HCT116 (cell line): Measurements from ENCODE around the gene GRIN2A. TPM values are rescaled to one million over a fixed set of nuclear protein-coding genes. Genes with fewer than 3 reads are reported as not detected.

Experiments
- ATAC-seq: fragments of 200-7000 bp; cut with Tn5 transposase; 2 replicates; pipeline ENCODE4 v1.9.1; 2020; ENCODE audit warnings: mild to moderate bottlenecking, moderate library complexity
- BruUV-seq: library from RNA; stranded (reverse); fragments of 400-500 nt; replicated peaks from 2 replicates; lab custom pipeline; 2021; lab: Mats Ljungman, UMichigan
- CTCF ChIA-PET: fragments of 300-600 bp; sonication (Branson Sonifier 250); formaldehyde crosslinking; loops from one replicate; lab custom pipeline; 2021; ENCODE audit warnings: antibody characterized with exemption; lab: Charles Lee
- POLR2A ChIA-PET: fragments of 300-600, 350-600 bp; sonication (Branson Sonifier 250); formaldehyde crosslinking; loops from one replicate; lab custom pipeline; 2021; ENCODE audit warnings: antibody characterized with exemption; lab: Charles Lee
- RAD21 ChIA-PET, 2 experiments: fragments of 300-600 bp; sonication (Branson Sonifier 250); formaldehyde crosslinking; loops; one replicate each; lab custom pipeline; 2023; ENCODE audit warnings: low total read pairs in 2 of 2; ENCODE audit not compliant: uncharacterized antibody in 2 of 2, unreplicated experiment in 2 of 2, low non-redundant PET in 1 of 2; lab: Charles Lee
- DNase-seq: peaks from one replicate; pipeline ENCODE4 v3.0.0-alpha.2; 2010; ENCODE audit warnings: low read depth, low spot score
- H2AFZ ChIP-seq: fragments of 200-600 bp; shearing (Covaris generic), sonication (generic); 2 replicates; pipeline ENCODE4 v1.6.1; 2017; ENCODE audit warnings: low read depth, mixed run types, mixed read lengths, antibody characterized with exemption, low read length; ENCODE audit not compliant: poor library complexity, severe bottlenecking
- H3K27ac ChIP-seq: 2 replicates; pipeline ENCODE4 v1.5.1; 2012; ENCODE audit warnings: low read depth, low read length
- H3K27me3 ChIP-seq: fragments of 200-600 bp; sonication (generic); 2 replicates; pipeline ENCODE4 v1.6.1; 2016; ENCODE audit warnings: mixed run types, low read length, mixed read lengths; ENCODE audit not compliant: insufficient read depth
- H3K36me3 ChIP-seq, 2 experiments: fragments of 200-500 bp in 1 of 2; fragments of 200-600 bp in 1 of 2; sonication (Bioruptor generic) in 1 of 2; sonication (generic) in 1 of 2; 2 replicates each; pipeline versions ENCODE4 v1.5.1 to v1.6.1; 2014 to 2016; ENCODE audit warnings: low read length in 2 of 2, inconsistent platforms in 1 of 2, mixed read lengths in 1 of 2, mixed run types in 1 of 2; ENCODE audit not compliant: insufficient read depth in 2 of 2, control insufficient read depth in 1 of 2
- H3K4me1 ChIP-seq, 2 experiments: fragments of 200-600 bp in 1 of 2; sonication (generic) in 1 of 2; 2 replicates each; pipeline versions ENCODE4 v1.5.1 to v1.6.1; 2012 to 2017; ENCODE audit warnings: low read length in 2 of 2, inconsistent platforms in 1 of 2, mild to moderate bottlenecking in 1 of 2, mixed read lengths in 1 of 2, mixed run types in 1 of 2, moderate library complexity in 1 of 2; ENCODE audit not compliant: insufficient read depth in 2 of 2, control insufficient read depth in 1 of 2
- H3K4me2 ChIP-seq: fragments of 200-600 bp; sonication (generic); 2 replicates; pipeline ENCODE4 v1.6.1; 2017; ENCODE audit warnings: mixed run types, low read length, mixed read lengths
- H3K4me3 ChIP-seq, 2 experiments: fragments of 200-600 bp in 1 of 2; sonication (generic) in 1 of 2; replicated peaks in 1 of 2; 2 replicates each; pipeline ENCODE4 v1.5.1; 2011 to 2016; ENCODE audit warnings: low read length in 2 of 2, control low read depth in 1 of 2, low read depth in 1 of 2, mild to moderate bottlenecking in 1 of 2, mixed read lengths in 1 of 2, mixed run types in 1 of 2
- H3K79me2 ChIP-seq: fragments of 200-600 bp; sonication (generic); 2 replicates; pipeline ENCODE4 v1.6.1; 2017; ENCODE audit warnings: mild to moderate bottlenecking, mixed run types, low read length, moderate library complexity, mixed read lengths; ENCODE audit not compliant: insufficient read depth
- H3K9ac ChIP-seq: fragments of 200-600 bp; sonication (generic); 2 replicates; pipeline ENCODE4 v1.6.1; 2016; ENCODE audit warnings: low read length, mixed read lengths
- H3K9me2 ChIP-seq: fragments of 200-600 bp; sonication (generic), shearing (Covaris generic); 2 replicates; pipeline ENCODE4 v1.6.1; 2017; ENCODE audit warnings: mixed run types, mild to moderate bottlenecking, moderate library complexity; ENCODE audit not compliant: insufficient read depth
- H3K9me3 ChIP-seq, 2 experiments: fragments of 200-500 bp in 1 of 2; fragments of 200-600 bp in 1 of 2; sonication (Bioruptor generic) in 1 of 2; sonication (generic) in 1 of 2; 2 replicates each; pipeline ENCODE4 v1.6.1; 2014 to 2017; ENCODE audit warnings: low read length in 2 of 2, mixed read lengths in 2 of 2, inconsistent platforms in 1 of 2, low read depth in 1 of 2, mild to moderate bottlenecking in 1 of 2, mixed run types in 1 of 2, moderate library complexity in 1 of 2; ENCODE audit not compliant: control insufficient read depth in 1 of 2, insufficient read depth in 1 of 2
- H4K20me1 ChIP-seq: fragments of 200-600 bp; sonication (generic), shearing (Covaris generic); 2 replicates; pipeline ENCODE4 v1.6.1; 2017; ENCODE audit warnings: mixed run types, mild to moderate bottlenecking, moderate library complexity; ENCODE audit not compliant: insufficient read depth
- EZH2 ChIP-seq: fragments of 200-600 bp; sonication (generic); IDR thresholded peaks from 2 replicates; pipeline ENCODE4 v1.6.1; 2017; ENCODE audit warnings: antibody characterized with exemption, mixed run types
- FOSL1 ChIP-seq: IDR thresholded peaks from 2 replicates; pipeline ENCODE4 v1.6.1; 2012; ENCODE audit warnings: low read depth
- JUND ChIP-seq: IDR thresholded peaks from 2 replicates; pipeline ENCODE4 v1.6.1; 2012
- RAD21 ChIP-seq: IDR thresholded peaks from 2 replicates; pipeline ENCODE4 v1.6.1; 2012; ENCODE audit warnings: low read depth, mild to moderate bottlenecking
- YY1 ChIP-seq: IDR thresholded peaks from 2 replicates; pipeline ENCODE4 v1.6.1; 2011; ENCODE audit warnings: low read length, low read depth, moderate library complexity, mild to moderate bottlenecking; ENCODE audit not compliant: insufficient replicate concordance; ENCODE audit errors: extremely low read depth
- intact Hi-C: fragments of 100-400 bp; cut with micrococcal nuclease; formaldehyde crosslinking; loops from 2 replicates; pipeline ENCODE4 v1.10.0; 2022
- total RNA-seq: library from RNA; stranded (reverse); gene quantifications from one replicate; pipeline ENCODE4 v1.2.1, GENCODE V29; 2021; ENCODE audit not compliant: unreplicated experiment
- TF ChIP-seq, protein P1 (sequence below), 3 experiments: fragments of 200-600 bp in 1 of 3; sonication (generic) in 1 of 3; IDR thresholded peaks in 2 of 3; conservative IDR thresholded peaks in 1 of 3; 2 replicates each; pipeline ENCODE4 v1.5.1; 2012 to 2017; ENCODE audit warnings: low read depth in 2 of 3, low read length in 2 of 3, antibody characterized with exemption in 1 of 3, borderline replicate concordance in 1 of 3, control low read depth in 1 of 3, mild to moderate bottlenecking in 1 of 3, mixed read lengths in 1 of 3, mixed run types in 1 of 3, moderate library complexity in 1 of 3; ENCODE audit not compliant: insufficient read depth in 1 of 3
- TF ChIP-seq, protein P2 (sequence below): IDR thresholded peaks from 2 replicates; pipeline ENCODE4 v1.6.1; 2012; ENCODE audit warnings: low read depth
- TF ChIP-seq, protein P3 (sequence below): IDR thresholded peaks from 2 replicates; pipeline ENCODE4 v1.6.1; 2012

Gene GRIN2A
- total RNA-seq, 1 experiment from 2014 or later, result 0.02 TPM

DNA sequence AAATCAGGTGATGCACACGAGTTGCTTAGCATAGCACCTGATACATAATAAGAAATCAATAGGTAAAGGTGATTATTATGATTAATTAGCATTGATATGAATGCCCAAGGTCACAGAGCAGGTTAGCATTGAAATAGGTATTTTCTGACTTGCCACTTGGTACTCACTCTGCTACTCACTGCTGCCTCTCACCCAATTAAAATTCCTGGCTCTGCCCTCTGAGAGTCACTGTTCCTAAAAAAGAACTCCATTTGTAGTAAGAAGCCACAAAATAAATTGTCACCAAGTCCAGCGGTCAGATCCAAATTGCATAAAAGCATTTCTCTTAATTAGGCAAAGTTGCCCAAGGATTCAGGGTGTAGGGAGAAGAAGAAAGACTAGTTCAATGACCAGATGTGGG, 8.9 kb upstream of the GRIN2A start:
- Histone ChIP-seq H3K4me2 (no peak overlapping the region), H3K9ac (no peak overlapping the region), H4K20me1 (no peaks in the 10 kb centered on the region), H3K27ac (no peak overlapping the region), H3K79me2 (no peaks in the 10 kb centered on the region), H2AFZ (no peak overlapping the region), H3K9me3 (no peaks in the 10 kb centered on the region), H3K4me3 (no peak overlapping the region), H3K4me1 (no peaks in the 10 kb centered on the region), H3K36me3 (no peaks in the 10 kb centered on the region), H3K9me2 (no peaks in the 10 kb centered on the region), H3K27me3 (no peaks in the 10 kb centered on the region)
- no peak for TF ChIP-seq RAD21
- no peak for TF ChIP-seq YY1
- TF ChIP-seq FOSL1, result no peak
- TF ChIP-seq, protein P1, sequence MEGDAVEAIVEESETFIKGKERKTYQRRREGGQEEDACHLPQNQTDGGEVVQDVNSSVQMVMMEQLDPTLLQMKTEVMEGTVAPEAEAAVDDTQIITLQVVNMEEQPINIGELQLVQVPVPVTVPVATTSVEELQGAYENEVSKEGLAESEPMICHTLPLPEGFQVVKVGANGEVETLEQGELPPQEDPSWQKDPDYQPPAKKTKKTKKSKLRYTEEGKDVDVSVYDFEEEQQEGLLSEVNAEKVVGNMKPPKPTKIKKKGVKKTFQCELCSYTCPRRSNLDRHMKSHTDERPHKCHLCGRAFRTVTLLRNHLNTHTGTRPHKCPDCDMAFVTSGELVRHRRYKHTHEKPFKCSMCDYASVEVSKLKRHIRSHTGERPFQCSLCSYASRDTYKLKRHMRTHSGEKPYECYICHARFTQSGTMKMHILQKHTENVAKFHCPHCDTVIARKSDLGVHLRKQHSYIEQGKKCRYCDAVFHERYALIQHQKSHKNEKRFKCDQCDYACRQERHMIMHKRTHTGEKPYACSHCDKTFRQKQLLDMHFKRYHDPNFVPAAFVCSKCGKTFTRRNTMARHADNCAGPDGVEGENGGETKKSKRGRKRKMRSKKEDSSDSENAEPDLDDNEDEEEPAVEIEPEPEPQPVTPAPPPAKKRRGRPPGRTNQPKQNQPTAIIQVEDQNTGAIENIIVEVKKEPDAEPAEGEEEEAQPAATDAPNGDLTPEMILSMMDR (IDR thresholded peaks at IDR 0.05 in 2 of 3, conservative IDR thresholded peaks at IDR 0.05 in 1 of 3; ENCODE audit: borderline replicate concordance in 1 of 3, insufficient read depth in 1 of 3, low read depth in 2 of 3, low read length in 2 of 3), result no peak
- TF ChIP-seq, protein P2, sequence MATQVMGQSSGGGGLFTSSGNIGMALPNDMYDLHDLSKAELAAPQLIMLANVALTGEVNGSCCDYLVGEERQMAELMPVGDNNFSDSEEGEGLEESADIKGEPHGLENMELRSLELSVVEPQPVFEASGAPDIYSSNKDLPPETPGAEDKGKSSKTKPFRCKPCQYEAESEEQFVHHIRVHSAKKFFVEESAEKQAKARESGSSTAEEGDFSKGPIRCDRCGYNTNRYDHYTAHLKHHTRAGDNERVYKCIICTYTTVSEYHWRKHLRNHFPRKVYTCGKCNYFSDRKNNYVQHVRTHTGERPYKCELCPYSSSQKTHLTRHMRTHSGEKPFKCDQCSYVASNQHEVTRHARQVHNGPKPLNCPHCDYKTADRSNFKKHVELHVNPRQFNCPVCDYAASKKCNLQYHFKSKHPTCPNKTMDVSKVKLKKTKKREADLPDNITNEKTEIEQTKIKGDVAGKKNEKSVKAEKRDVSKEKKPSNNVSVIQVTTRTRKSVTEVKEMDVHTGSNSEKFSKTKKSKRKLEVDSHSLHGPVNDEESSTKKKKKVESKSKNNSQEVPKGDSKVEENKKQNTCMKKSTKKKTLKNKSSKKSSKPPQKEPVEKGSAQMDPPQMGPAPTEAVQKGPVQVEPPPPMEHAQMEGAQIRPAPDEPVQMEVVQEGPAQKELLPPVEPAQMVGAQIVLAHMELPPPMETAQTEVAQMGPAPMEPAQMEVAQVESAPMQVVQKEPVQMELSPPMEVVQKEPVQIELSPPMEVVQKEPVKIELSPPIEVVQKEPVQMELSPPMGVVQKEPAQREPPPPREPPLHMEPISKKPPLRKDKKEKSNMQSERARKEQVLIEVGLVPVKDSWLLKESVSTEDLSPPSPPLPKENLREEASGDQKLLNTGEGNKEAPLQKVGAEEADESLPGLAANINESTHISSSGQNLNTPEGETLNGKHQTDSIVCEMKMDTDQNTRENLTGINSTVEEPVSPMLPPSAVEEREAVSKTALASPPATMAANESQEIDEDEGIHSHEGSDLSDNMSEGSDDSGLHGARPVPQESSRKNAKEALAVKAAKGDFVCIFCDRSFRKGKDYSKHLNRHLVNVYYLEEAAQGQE, result no peak
- TF ChIP-seq EZH2, result no peak
- TF ChIP-seq, protein P3, sequence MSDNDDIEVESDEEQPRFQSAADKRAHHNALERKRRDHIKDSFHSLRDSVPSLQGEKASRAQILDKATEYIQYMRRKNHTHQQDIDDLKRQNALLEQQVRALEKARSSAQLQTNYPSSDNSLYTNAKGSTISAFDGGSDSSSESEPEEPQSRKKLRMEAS, result no peak
- TF ChIP-seq JUND, result no peak
- ChIA-PET RAD21 (no interaction called here), POLR2A (no interaction called here), CTCF (no interaction called here)
- ATAC-seq (no peak), DNase-seq (no peak)
- intact Hi-C loops, result no loop called here
- BruUV-seq, result no TSS peak
